Measurements from ENCODE around the gene FCER1G. TPM values are rescaled to one million over a fixed set of nuclear protein-coding genes. Genes with fewer than 3 reads are reported as not detected.
"Not testable (repeated sequence)": the region's sequence is repeated elsewhere in the genome, so short reads cannot be mapped to it uniquely, and the experiment has no call there.

FCER1G gene
- total and polyA plus RNA-seq, 2 of the 4 experiments (the other 2 are of a cell fraction), result 0.44 TPM; not detected in 1

DNA sequence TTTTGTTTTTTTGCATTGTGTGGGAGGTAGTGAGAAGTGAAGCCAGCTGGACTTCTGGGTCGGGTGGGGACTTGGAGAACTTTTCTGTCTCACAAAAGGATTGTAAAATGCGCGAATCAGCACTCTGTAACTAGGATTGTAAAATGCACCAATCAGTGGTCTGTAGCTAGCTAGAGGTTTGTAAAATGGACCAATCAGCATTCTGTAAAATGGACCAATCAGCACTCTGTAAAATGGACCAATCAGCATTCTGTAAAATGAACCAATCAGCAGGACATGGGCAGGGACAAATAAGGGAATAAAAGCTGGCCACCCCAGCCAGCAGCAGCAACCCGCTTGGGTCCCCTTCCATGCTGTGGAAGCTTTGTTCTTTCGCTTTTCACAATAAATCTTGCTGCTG, 35.0 kb downstream of the FCER1G start:
- H2AFZ ChIP-seq (replicated peaks; ENCODE audit: low read length, poor library complexity); H3K4me3 ChIP-seq (ENCODE audit: insufficient read depth, low read depth, low read length); H3K79me1 ChIP-seq (ENCODE audit: low read depth in 1 of 2, low read length in 2 of 2); H3K4ac ChIP-seq (ENCODE audit: low read depth, low read length); H2AK9ac ChIP-seq (replicated peaks; ENCODE audit: low read depth, low read length, poor library complexity); H4K91ac ChIP-seq (ENCODE audit: insufficient read depth, low read depth, low read length); POLR2A ChIA-PET (ENCODE audit: unreplicated experiment); in situ Hi-C loops (cut with MboI; ENCODE audit: low sequenced_read_pairs); H4K20me1 ChIP-seq (ENCODE audit: insufficient read depth, low read length); H3K4me2 ChIP-seq (ENCODE audit: low read depth, low read length); H2BK20ac ChIP-seq (ENCODE audit: low read depth, low read length); H3K27ac ChIP-seq (ENCODE audit: insufficient read depth, low read length); BruUV-seq (replicated peaks); ATAC-seq (ENCODE audit: low read depth); H4K5ac ChIP-seq (ENCODE audit: low read depth, low read length); H3K18ac ChIP-seq (ENCODE audit: low read depth, low read length); H3K23ac ChIP-seq (ENCODE audit: low read depth, low read length); H4K8ac ChIP-seq (ENCODE audit: low read depth in 2 of 2, low read length in 2 of 2); H2BK5ac ChIP-seq (ENCODE audit: low read depth, low read length, poor library complexity, severe bottlenecking); H2BK120ac ChIP-seq (ENCODE audit: low read depth, low read length); H3K9ac ChIP-seq (ENCODE audit: low read depth, low read length); intact Hi-C loops (cut with micrococcal nuclease); H3K9me1 ChIP-seq (ENCODE audit: insufficient read depth, low read length); H2BK15ac ChIP-seq (ENCODE audit: low read depth, low read length); H3K4me1 ChIP-seq (ENCODE audit: control insufficient read depth, insufficient read depth, low read length); H3K9me3 ChIP-seq (ENCODE audit: control insufficient read depth, insufficient read depth, low read length); H2AK5ac ChIP-seq (ENCODE audit: low read depth, low read length); DNase-seq; H3K36me3 ChIP-seq (ENCODE audit: control insufficient read depth, insufficient read depth, low read length); H3K56ac ChIP-seq (ENCODE audit: extremely low read depth, insufficient read depth, low read length); H3K14ac ChIP-seq (replicated peaks; ENCODE audit: low read depth, low read length); dilution Hi-C loops (cut with HindIII; ENCODE audit: low sequenced_read_pairs, unreplicated experiment); H3K27me3 ChIP-seq (ENCODE audit: control insufficient read depth, insufficient read depth, low read length): not testable (repeated sequence)
- CTCF ChIA-PET, result interaction anchor here (0.7 kb wide), 1 partner anchor 41 kb away, joined by 3 read pairs; no protein-coding TSS in a partner anchor
- WGBS, 2 experiments (ENCODE audit: extremely low coverage in 2 of 2, insufficient read length in 1 of 2), result 70% methylated on average over 2 of the region's 5 CpGs; no CpG with 5 or more reads in 1 of the 2 experiments

Measured in IMR-90 (cell line).